ENCODE data around the gene EPB41L1. TPM values are rescaled to one million over a fixed set of nuclear protein-coding genes. Genes with fewer than 3 reads are reported as not detected.

The EPB41L1 gene
- total RNA-seq, 1 experiment from 2014 or later: 129 TPM

- intact Hi-C loops (cut with micrococcal nuclease; ENCODE audit: unreplicated experiment): no loop called here
- Mint-ChIP-seq H3K4me3 (ENCODE audit: unreplicated experiment) (no peak overlapping the region), H3K36me3 (ENCODE audit: insufficient read depth, unreplicated experiment) (peaks cover 15% of the 10 kb centered on the region), H3K4me1 (ENCODE audit: low read depth, unreplicated experiment) (no peaks in the 10 kb centered on the region), H3K9me3 (ENCODE audit: unreplicated experiment) (no peaks in the 10 kb centered on the region), H3K27me3 (ENCODE audit: insufficient read depth, unreplicated experiment) (no peaks in the 10 kb centered on the region), H3K27ac (ENCODE audit: unreplicated experiment) (no peak overlapping the region)
- no peaks in the 10 kb centered on the region for H3K27me3 ChIP-seq (replicated peaks; ENCODE audit: control insufficient read depth, insufficient read depth, low read length)
- BruUV-seq (replicated peaks): no TSS peak
- ChIA-PET POLR2A (no interaction called here), CTCF (no interaction called here)
- no peak for TF ChIP-seq CTCF (IDR thresholded peaks at IDR 0.05; ENCODE audit: insufficient read depth in 1 of 2, low read depth in 1 of 2, low read length in 1 of 2, severe bottlenecking in 1 of 2, unreplicated experiment in 1 of 2)
- H3K4me1 ChIP-seq: no peaks in the 10 kb centered on the region
- H3K36me3 ChIP-seq (ENCODE audit: control insufficient read depth, insufficient read depth, low read length): no peaks in the 10 kb centered on the region
- no peak overlapping the region for H3K4me3 ChIP-seq (ENCODE audit: low read depth, low read length)
- DNase-seq: no peak
- H3K9me3 ChIP-seq: no peaks in the 10 kb centered on the region
Measured at GRCh38 chr20:36182604-36183154, 28.1 kb downstream of the EPB41L1 start.

- H3K36me3 ChIP-seq (ENCODE audit: control insufficient read depth, insufficient read depth, low read length): no peaks in the 10 kb centered on the region
- H3K27me3 ChIP-seq (replicated peaks; ENCODE audit: control insufficient read depth, insufficient read depth, low read length): no peaks in the 10 kb centered on the region
- no peak for DNase-seq
- Mint-ChIP-seq H3K27ac (ENCODE audit: unreplicated experiment) (no peak overlapping the region), H3K27me3 (ENCODE audit: insufficient read depth, unreplicated experiment) (no peaks in the 10 kb centered on the region), H3K9me3 (ENCODE audit: unreplicated experiment) (no peaks in the 10 kb centered on the region), H3K4me3 (ENCODE audit: unreplicated experiment) (no peak overlapping the region), H3K36me3 (ENCODE audit: insufficient read depth, unreplicated experiment) (peaks cover 15% of the 10 kb centered on the region), H3K4me1 (ENCODE audit: low read depth, unreplicated experiment) (no peaks in the 10 kb centered on the region)
- H3K4me3 ChIP-seq (ENCODE audit: low read depth, low read length): no peak overlapping the region
- no peak for TF ChIP-seq CTCF (IDR thresholded peaks at IDR 0.05; ENCODE audit: insufficient read depth in 1 of 2, low read depth in 1 of 2, low read length in 1 of 2, severe bottlenecking in 1 of 2, unreplicated experiment in 1 of 2)
- no peaks in the 10 kb centered on the region for H3K4me1 ChIP-seq
- CTCF ChIA-PET: no interaction called here
- no peaks in the 10 kb centered on the region for H3K9me3 ChIP-seq
- POLR2A ChIA-PET: no interaction called here
- intact Hi-C loops (cut with micrococcal nuclease; ENCODE audit: unreplicated experiment): no loop called here
- no TSS peak for BruUV-seq (replicated peaks)
Measured at GRCh38 chr20:36183155-36183944, 28.8 kb downstream of the EPB41L1 start.

GRCh38 chr20:36184816-36185776 lies 30.6 kb downstream of the EPB41L1 start:
- Histone ChIP-seq H3K9me3 (no peaks in the 10 kb centered on the region), H3K4me1 (no peaks in the 10 kb centered on the region), H3K36me3 (ENCODE audit: control insufficient read depth, insufficient read depth, low read length) (no peaks in the 10 kb centered on the region), H3K27me3 (replicated peaks; ENCODE audit: control insufficient read depth, insufficient read depth, low read length) (no peaks in the 10 kb centered on the region), H3K4me3 (ENCODE audit: low read depth, low read length) (no peak overlapping the region)
- H3K27ac Mint-ChIP-seq (ENCODE audit: unreplicated experiment): no peak overlapping the region
- no peaks in the 10 kb centered on the region for H3K4me1 Mint-ChIP-seq (ENCODE audit: low read depth, unreplicated experiment)
- BruUV-seq (replicated peaks): no TSS peak
- no peak overlapping the region for H3K4me3 Mint-ChIP-seq (ENCODE audit: unreplicated experiment)
- no peaks in the 10 kb centered on the region for H3K9me3 Mint-ChIP-seq (ENCODE audit: unreplicated experiment)
- DNase-seq: no peak
- H3K36me3 Mint-ChIP-seq (ENCODE audit: insufficient read depth, unreplicated experiment): peaks cover 20% of the 10 kb centered on the region
- H3K27me3 Mint-ChIP-seq (ENCODE audit: insufficient read depth, unreplicated experiment): no peaks in the 10 kb centered on the region
- CTCF ChIA-PET: interaction anchor here (0.5 to 1.5 kb wide), 3 partner anchors 17 to 902 kb away, joined by 3 to 6 read pairs (median 3); no protein-coding TSS in a partner anchor
- TF ChIP-seq CTCF (IDR thresholded peaks at IDR 0.05; ENCODE audit: insufficient read depth in 1 of 2, low read depth in 1 of 2, low read length in 1 of 2, severe bottlenecking in 1 of 2, unreplicated experiment in 1 of 2): no peak
- intact Hi-C loops (cut with micrococcal nuclease; ENCODE audit: unreplicated experiment): no loop called here
- POLR2A ChIA-PET: no interaction called here
